HCT116 (cell line): ENCODE data around the gene IQCH. TPM values are rescaled to one million over a fixed set of nuclear protein-coding genes. Genes with fewer than 3 reads are reported as not detected.

Source experiments
- ATAC-seq: fragments of 200-7000 bp; cut with Tn5 transposase; 2 replicates; pipeline ENCODE4 v1.9.1; 2020; ENCODE audit warnings: mild to moderate bottlenecking, moderate library complexity
- BruUV-seq: library from RNA; stranded (reverse); fragments of 400-500 nt; replicated peaks from 2 replicates; lab custom pipeline; 2021; lab: Mats Ljungman, UMichigan
- CTCF ChIA-PET: fragments of 300-600 bp; sonication (Branson Sonifier 250); formaldehyde crosslinking; loops from one replicate; lab custom pipeline; 2021; ENCODE audit warnings: antibody characterized with exemption; lab: Charles Lee
- POLR2A ChIA-PET: fragments of 300-600, 350-600 bp; sonication (Branson Sonifier 250); formaldehyde crosslinking; loops from one replicate; lab custom pipeline; 2021; ENCODE audit warnings: antibody characterized with exemption; lab: Charles Lee
- RAD21 ChIA-PET, 2 experiments: fragments of 300-600 bp; sonication (Branson Sonifier 250); formaldehyde crosslinking; loops; one replicate each; lab custom pipeline; 2023; ENCODE audit warnings: low total read pairs in 2 of 2; ENCODE audit not compliant: uncharacterized antibody in 2 of 2, unreplicated experiment in 2 of 2, low non-redundant PET in 1 of 2; lab: Charles Lee
- DNase-seq: peaks from one replicate; pipeline ENCODE4 v3.0.0-alpha.2; 2010; ENCODE audit warnings: low read depth, low spot score
- H2AFZ ChIP-seq: fragments of 200-600 bp; shearing (Covaris generic), sonication (generic); 2 replicates; pipeline ENCODE4 v1.6.1; 2017; ENCODE audit warnings: low read depth, mixed run types, mixed read lengths, antibody characterized with exemption, low read length; ENCODE audit not compliant: poor library complexity, severe bottlenecking
- H3K27ac ChIP-seq: 2 replicates; pipeline ENCODE4 v1.5.1; 2012; ENCODE audit warnings: low read depth, low read length
- H3K27me3 ChIP-seq: fragments of 200-600 bp; sonication (generic); 2 replicates; pipeline ENCODE4 v1.6.1; 2016; ENCODE audit warnings: mixed run types, low read length, mixed read lengths; ENCODE audit not compliant: insufficient read depth
- H3K36me3 ChIP-seq, 2 experiments: fragments of 200-500 bp in 1 of 2; fragments of 200-600 bp in 1 of 2; sonication (Bioruptor generic) in 1 of 2; sonication (generic) in 1 of 2; 2 replicates each; pipeline versions ENCODE4 v1.5.1 to v1.6.1; 2014 to 2016; ENCODE audit warnings: low read length in 2 of 2, inconsistent platforms in 1 of 2, mixed read lengths in 1 of 2, mixed run types in 1 of 2; ENCODE audit not compliant: insufficient read depth in 2 of 2, control insufficient read depth in 1 of 2
- H3K4me1 ChIP-seq, 2 experiments: fragments of 200-600 bp in 1 of 2; sonication (generic) in 1 of 2; 2 replicates each; pipeline versions ENCODE4 v1.5.1 to v1.6.1; 2012 to 2017; ENCODE audit warnings: low read length in 2 of 2, inconsistent platforms in 1 of 2, mild to moderate bottlenecking in 1 of 2, mixed read lengths in 1 of 2, mixed run types in 1 of 2, moderate library complexity in 1 of 2; ENCODE audit not compliant: insufficient read depth in 2 of 2, control insufficient read depth in 1 of 2
- H3K4me2 ChIP-seq: fragments of 200-600 bp; sonication (generic); 2 replicates; pipeline ENCODE4 v1.6.1; 2017; ENCODE audit warnings: mixed run types, low read length, mixed read lengths
- H3K4me3 ChIP-seq, 2 experiments: fragments of 200-600 bp in 1 of 2; sonication (generic) in 1 of 2; replicated peaks in 1 of 2; 2 replicates each; pipeline ENCODE4 v1.5.1; 2011 to 2016; ENCODE audit warnings: low read length in 2 of 2, control low read depth in 1 of 2, low read depth in 1 of 2, mild to moderate bottlenecking in 1 of 2, mixed read lengths in 1 of 2, mixed run types in 1 of 2
- H3K79me2 ChIP-seq: fragments of 200-600 bp; sonication (generic); 2 replicates; pipeline ENCODE4 v1.6.1; 2017; ENCODE audit warnings: mild to moderate bottlenecking, mixed run types, low read length, moderate library complexity, mixed read lengths; ENCODE audit not compliant: insufficient read depth
- H3K9ac ChIP-seq: fragments of 200-600 bp; sonication (generic); 2 replicates; pipeline ENCODE4 v1.6.1; 2016; ENCODE audit warnings: low read length, mixed read lengths
- H3K9me2 ChIP-seq: fragments of 200-600 bp; sonication (generic), shearing (Covaris generic); 2 replicates; pipeline ENCODE4 v1.6.1; 2017; ENCODE audit warnings: mixed run types, mild to moderate bottlenecking, moderate library complexity; ENCODE audit not compliant: insufficient read depth
- H3K9me3 ChIP-seq, 2 experiments: fragments of 200-500 bp in 1 of 2; fragments of 200-600 bp in 1 of 2; sonication (Bioruptor generic) in 1 of 2; sonication (generic) in 1 of 2; 2 replicates each; pipeline ENCODE4 v1.6.1; 2014 to 2017; ENCODE audit warnings: low read length in 2 of 2, mixed read lengths in 2 of 2, inconsistent platforms in 1 of 2, low read depth in 1 of 2, mild to moderate bottlenecking in 1 of 2, mixed run types in 1 of 2, moderate library complexity in 1 of 2; ENCODE audit not compliant: control insufficient read depth in 1 of 2, insufficient read depth in 1 of 2
- H4K20me1 ChIP-seq: fragments of 200-600 bp; sonication (generic), shearing (Covaris generic); 2 replicates; pipeline ENCODE4 v1.6.1; 2017; ENCODE audit warnings: mixed run types, mild to moderate bottlenecking, moderate library complexity; ENCODE audit not compliant: insufficient read depth
- EZH2 ChIP-seq: fragments of 200-600 bp; sonication (generic); IDR thresholded peaks from 2 replicates; pipeline ENCODE4 v1.6.1; 2017; ENCODE audit warnings: antibody characterized with exemption, mixed run types
- EZH2phosphoT487 ChIP-seq: fragments of 200-600 bp; IDR thresholded peaks from 2 replicates; pipeline ENCODE4 v1.6.1; 2018; ENCODE audit warnings: antibody characterized with exemption, borderline replicate concordance
- RAD21 ChIP-seq: IDR thresholded peaks from 2 replicates; pipeline ENCODE4 v1.6.1; 2012; ENCODE audit warnings: low read depth, mild to moderate bottlenecking
- REST ChIP-seq: IDR thresholded peaks from 2 replicates; pipeline ENCODE4 v1.6.1; 2012; ENCODE audit warnings: low read depth
- SP1 ChIP-seq: IDR thresholded peaks from 2 replicates; pipeline ENCODE4 v1.6.1; 2012; ENCODE audit warnings: low read depth
- SRF ChIP-seq: IDR thresholded peaks from 2 replicates; pipeline ENCODE4 v1.6.1; 2012; ENCODE audit warnings: low read depth
- ZBTB33 ChIP-seq: IDR thresholded peaks from 2 replicates; pipeline ENCODE4 v1.6.1; 2011; ENCODE audit warnings: mild to moderate bottlenecking, low read length, moderate library complexity; ENCODE audit not compliant: insufficient replicate concordance; ENCODE audit errors: extremely low read depth
- ZFX ChIP-seq: fragments of 450-650 bp; IDR thresholded peaks from 2 replicates; pipeline ENCODE4 v1.6.1; 2017
- ZNF274 ChIP-seq: fragments of 200-500 bp; sonication (Bioruptor generic); IDR thresholded peaks from 2 replicates; pipeline ENCODE4 v1.6.1; 2014; ENCODE audit warnings: mild to moderate bottlenecking, low read depth, low read length, inconsistent platforms
- intact Hi-C: fragments of 100-400 bp; cut with micrococcal nuclease; formaldehyde crosslinking; loops from 2 replicates; pipeline ENCODE4 v1.10.0; 2022
- total RNA-seq: library from RNA; stranded (reverse); gene quantifications from one replicate; pipeline ENCODE4 v1.2.1, GENCODE V29; 2021; ENCODE audit not compliant: unreplicated experiment

The IQCH gene
- total RNA-seq, 1 experiment from 2014 or later = 4.6 TPM

GRCh38 chr15:67460521-67460920 lies 205.9 kb downstream of the IQCH start:
- CTCF ChIA-PET = no interaction called here

GRCh38 chr15:67461735-67462134 lies 207.1 kb downstream of the IQCH start:
- H3K4me2 ChIP-seq = no peak overlapping the region
- no peaks in the 10 kb centered on the region for H3K9me3 ChIP-seq
- DNase-seq = no peak
- ATAC-seq = no peak
- no peak overlapping the region for H3K9ac ChIP-seq
- no peak overlapping the region for H3K4me3 ChIP-seq
- TF ChIP-seq SP1 (no peak), RAD21 (no peak), ZBTB33 (no peak), EZH2phosphoT487 (no peak), EZH2 (no peak), REST (no peak), ZFX (no peak)
- H2AFZ ChIP-seq = no peak overlapping the region
- H3K4me1 ChIP-seq = no peaks in the 10 kb centered on the region
- RAD21 ChIA-PET = no interaction called here
- H4K20me1 ChIP-seq = no peaks in the 10 kb centered on the region
- intact Hi-C loops = no loop called here
- POLR2A ChIA-PET = no interaction called here
- no peaks in the 10 kb centered on the region for H3K27me3 ChIP-seq
- H3K27ac ChIP-seq = no peak overlapping the region
- no TSS peak for BruUV-seq
- CTCF ChIA-PET = interaction anchor here (1.1 kb wide), 1 partner anchor 28 kb away, joined by 3 read pairs; no protein-coding TSS in a partner anchor
- no peaks in the 10 kb centered on the region for H3K36me3 ChIP-seq
- H3K9me2 ChIP-seq = no peaks in the 10 kb centered on the region
- no peaks in the 10 kb centered on the region for H3K79me2 ChIP-seq

More at GRCh38 chr15:67460521-67460920, 205.9 kb downstream of the IQCH start:
- no peak overlapping the region for H3K9ac ChIP-seq
- no peaks in the 10 kb centered on the region for H3K9me2 ChIP-seq
- no peaks in the 10 kb centered on the region for H3K9me3 ChIP-seq
- H3K79me2 ChIP-seq = no peaks in the 10 kb centered on the region
- BruUV-seq = no TSS peak
- no peak for DNase-seq
- ChIA-PET POLR2A (no interaction called here), RAD21 (no interaction called here)
- H3K4me3 ChIP-seq = no peak overlapping the region
- no peaks in the 10 kb centered on the region for H3K27me3 ChIP-seq
- ATAC-seq = no peak
- H2AFZ ChIP-seq = no peak overlapping the region
- H3K4me2 ChIP-seq = no peak overlapping the region
- H4K20me1 ChIP-seq = no peaks in the 10 kb centered on the region
- intact Hi-C loops = no loop called here
- no peaks in the 10 kb centered on the region for H3K36me3 ChIP-seq
- H3K27ac ChIP-seq = no peak overlapping the region
- TF ChIP-seq ZNF274 (no peak), EZH2 (no peak), SRF (no peak)
- no peaks in the 10 kb centered on the region for H3K4me1 ChIP-seq
